ENCODE results near the gene CLEC11A.

DNA sequence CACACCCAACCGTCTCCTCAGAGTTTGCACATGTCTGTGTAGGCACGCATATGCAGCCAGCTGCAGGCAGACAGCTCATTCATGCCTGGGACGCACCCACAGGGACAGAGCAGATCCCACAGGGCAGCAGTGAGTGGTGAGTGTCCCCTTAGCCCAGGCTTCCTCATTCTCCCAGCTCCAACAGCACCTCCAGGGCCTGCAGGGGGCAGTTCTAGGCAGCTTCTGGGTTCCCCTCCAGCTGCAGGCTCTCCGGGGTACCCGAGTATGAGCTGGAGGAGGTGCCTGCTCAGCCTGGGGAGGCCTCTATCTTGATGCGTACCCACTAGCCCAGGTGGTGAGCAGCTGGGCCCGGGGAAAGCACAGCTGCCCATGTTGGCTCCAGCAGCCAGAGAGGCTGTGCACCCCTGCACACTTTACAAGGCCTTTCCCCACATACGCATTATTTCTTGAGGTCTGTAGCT, 2.2 kb upstream of the CLEC11A start:
- TF ChIP-seq EZH2 (IDR thresholded peaks at IDR 0.05) = no peak
- no peak for TF ChIP-seq POLR2AphosphoS5 (IDR thresholded peaks at IDR 0.05; ENCODE audit: borderline replicate concordance, low read depth, low read length)
- no peak for TF ChIP-seq FOXP2 (optimal IDR thresholded peaks at IDR 0.05; ENCODE audit: control extremely low read depth, extremely low read length, insufficient read depth)

All from SK-N-MC (cell line).